DOHH2 (cell line): ENCODE data around the gene CHD9.

Experiments used
- H3F3A ChIP-seq: fragments of 200-600 bp; sonication (generic), shearing (Covaris generic); 2 replicates; pipeline ENCODE4 v1.6.0; 2016; ENCODE audit warnings: antibody characterized with exemption, mild to moderate bottlenecking; ENCODE audit not compliant: control insufficient read depth, insufficient read depth
- H3K27ac ChIP-seq: fragments of 200-600 bp; sonication (generic); 2 replicates; pipeline ENCODE4 v1.5.1; 2014; ENCODE audit warnings: low read depth, mild to moderate bottlenecking, low read length, moderate library complexity
- H3K27me3 ChIP-seq: fragments of 200-600 bp; sonication (generic); 2 replicates; pipeline ENCODE4 v1.6.1; 2014; ENCODE audit warnings: mild to moderate bottlenecking, low read length, mixed read lengths; ENCODE audit not compliant: control insufficient read depth
- H3K36me3 ChIP-seq: fragments of 200-600 bp; sonication (generic); 2 replicates; pipeline ENCODE4 v1.6.1; 2014; ENCODE audit warnings: mild to moderate bottlenecking, low read length, moderate library complexity, mixed read lengths; ENCODE audit not compliant: control insufficient read depth
- H3K4me1 ChIP-seq: fragments of 200-600 bp; sonication (generic); 2 replicates; pipeline ENCODE4 v1.6.1; 2014; ENCODE audit warnings: mild to moderate bottlenecking, low read length, mixed read lengths; ENCODE audit not compliant: control insufficient read depth
- H3K4me2 ChIP-seq: fragments of 200-600 bp; sonication (generic); 2 replicates; pipeline ENCODE4 v1.6.0; 2014; ENCODE audit warnings: mild to moderate bottlenecking, low read length, moderate library complexity
- H3K4me3 ChIP-seq: fragments of 200-600 bp; sonication (generic); 2 replicates; pipeline ENCODE4 v1.5.1; 2014; ENCODE audit warnings: mild to moderate bottlenecking, low read length, mixed read lengths
- H3K79me2 ChIP-seq: fragments of 200-600 bp; sonication (generic); 2 replicates; pipeline ENCODE4 v1.6.1; 2014; ENCODE audit warnings: mild to moderate bottlenecking, low read length, mixed read lengths; ENCODE audit not compliant: control insufficient read depth
- H3K9me2 ChIP-seq: fragments of 200-600 bp; sonication (generic); replicated peaks from 2 replicates; pipeline ENCODE4 v1.6.1; 2014; ENCODE audit warnings: mild to moderate bottlenecking, low read length, mixed read lengths; ENCODE audit not compliant: control insufficient read depth
- H3K9me3 ChIP-seq: fragments of 200-600 bp; sonication (generic); 2 replicates; pipeline ENCODE4 v1.6.1; 2014; ENCODE audit warnings: antibody characterized with exemption, low read length, mixed read lengths; ENCODE audit not compliant: control insufficient read depth, insufficient read depth
- H4K20me1 ChIP-seq: fragments of 200-600 bp; sonication (generic); 2 replicates; pipeline ENCODE4 v1.6.0; 2014; ENCODE audit warnings: low read depth, mild to moderate bottlenecking, antibody characterized with exemption, low read length, moderate library complexity; ENCODE audit not compliant: control insufficient read depth, insufficient read depth
- EZH2phosphoT487 ChIP-seq: fragments of 200-600 bp; sonication (generic); IDR thresholded peaks from 2 replicates; pipeline ENCODE4 v1.6.1; 2017; ENCODE audit warnings: borderline replicate concordance, mild to moderate bottlenecking, antibody characterized with exemption, low read length, moderate library complexity, mixed read lengths
- TF ChIP-seq, protein P1 (sequence below): fragments of 200-600 bp; sonication (generic); IDR thresholded peaks from one replicate; pipeline ENCODE4 v1.5.1; 2014; ENCODE audit warnings: antibody characterized with exemption, mild to moderate bottlenecking, low read depth, low read length; ENCODE audit not compliant: poor library complexity, severe bottlenecking

Gene CHD9

DNA sequence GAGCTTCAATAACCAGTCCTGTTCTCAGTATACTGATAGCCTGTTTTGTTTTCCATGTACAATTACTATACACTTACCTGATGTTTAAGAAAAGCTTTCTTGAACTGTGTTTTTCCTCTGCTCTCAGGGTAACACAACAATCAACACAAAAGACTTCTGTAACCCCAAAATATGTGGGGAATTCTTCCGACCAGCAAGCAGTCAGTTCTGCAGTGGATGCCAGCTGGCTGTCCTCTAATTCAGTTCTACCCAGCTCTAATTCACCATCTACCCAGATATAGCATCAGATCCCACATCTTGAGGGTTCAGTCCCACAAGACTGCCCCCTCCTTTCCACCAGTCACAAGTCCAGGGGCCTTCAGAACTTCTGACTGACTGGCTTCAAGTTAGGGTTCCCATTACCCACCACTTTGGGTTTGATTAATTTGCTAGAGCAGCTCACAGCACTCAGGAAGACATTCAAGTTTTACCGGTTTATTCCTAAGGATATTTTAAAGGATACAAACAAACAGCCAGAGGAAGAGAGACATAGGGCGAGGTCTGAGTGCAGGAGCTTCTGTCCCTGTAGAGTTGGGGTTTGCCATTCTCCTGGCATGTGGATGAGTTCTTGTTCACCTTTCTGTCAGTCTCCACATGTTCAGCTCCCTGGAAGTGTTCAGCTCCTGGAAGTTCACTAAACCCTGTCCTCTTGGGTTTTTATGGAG is 178.2 kb downstream of the CHD9 start:
- Histone ChIP-seq H3K27me3 (no peaks in the 10 kb centered on the region), H3K27ac (no peak overlapping the region), H3K79me2 (no peaks in the 10 kb centered on the region), H3K9me3 (no peaks in the 10 kb centered on the region), H3K9me2 (no peaks in the 10 kb centered on the region), H3K4me2 (no peak overlapping the region), H3K36me3 (peaks cover 81% of the 10 kb centered on the region), H3K4me1 (no peaks in the 10 kb centered on the region), H3F3A (0 out of 2 replicates have a peak, but pooled peaks cover 3% of the 10 kb centered on the region), H4K20me1 (no peaks in the 10 kb centered on the region), H3K4me3 (no peak overlapping the region)
- TF ChIP-seq EZH2phosphoT487: no peak
- TF ChIP-seq, protein P1, sequence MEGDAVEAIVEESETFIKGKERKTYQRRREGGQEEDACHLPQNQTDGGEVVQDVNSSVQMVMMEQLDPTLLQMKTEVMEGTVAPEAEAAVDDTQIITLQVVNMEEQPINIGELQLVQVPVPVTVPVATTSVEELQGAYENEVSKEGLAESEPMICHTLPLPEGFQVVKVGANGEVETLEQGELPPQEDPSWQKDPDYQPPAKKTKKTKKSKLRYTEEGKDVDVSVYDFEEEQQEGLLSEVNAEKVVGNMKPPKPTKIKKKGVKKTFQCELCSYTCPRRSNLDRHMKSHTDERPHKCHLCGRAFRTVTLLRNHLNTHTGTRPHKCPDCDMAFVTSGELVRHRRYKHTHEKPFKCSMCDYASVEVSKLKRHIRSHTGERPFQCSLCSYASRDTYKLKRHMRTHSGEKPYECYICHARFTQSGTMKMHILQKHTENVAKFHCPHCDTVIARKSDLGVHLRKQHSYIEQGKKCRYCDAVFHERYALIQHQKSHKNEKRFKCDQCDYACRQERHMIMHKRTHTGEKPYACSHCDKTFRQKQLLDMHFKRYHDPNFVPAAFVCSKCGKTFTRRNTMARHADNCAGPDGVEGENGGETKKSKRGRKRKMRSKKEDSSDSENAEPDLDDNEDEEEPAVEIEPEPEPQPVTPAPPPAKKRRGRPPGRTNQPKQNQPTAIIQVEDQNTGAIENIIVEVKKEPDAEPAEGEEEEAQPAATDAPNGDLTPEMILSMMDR: no peak

DNA sequence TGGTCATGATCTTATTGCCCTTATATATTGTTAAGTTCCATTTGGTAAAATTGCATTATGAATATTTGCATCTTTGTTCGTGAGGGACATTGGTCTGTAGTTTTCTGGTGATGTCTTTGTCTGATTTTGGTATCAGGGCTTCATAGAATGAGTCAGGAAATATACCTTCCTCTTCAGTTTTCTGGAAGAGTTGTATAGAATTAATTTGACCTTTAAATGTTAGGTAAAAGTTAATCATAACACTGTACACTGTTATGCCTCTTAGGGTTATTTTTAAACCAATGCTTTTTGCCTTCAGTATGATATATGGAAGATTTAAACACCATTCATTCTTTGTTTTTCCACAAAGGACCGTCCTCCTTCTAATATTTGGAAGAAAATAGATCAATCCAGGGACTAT is 180.0 kb downstream of the CHD9 start:
- H3K79me2 ChIP-seq: no peaks in the 10 kb centered on the region
- no peak overlapping the region for H3K4me2 ChIP-seq
- H3K27me3 ChIP-seq: no peaks in the 10 kb centered on the region
- no peaks in the 10 kb centered on the region for H3K9me3 ChIP-seq
- no peak overlapping the region for H3K27ac ChIP-seq
- TF ChIP-seq, protein P1: no peak
- TF ChIP-seq EZH2phosphoT487: no peak
- no peaks in the 10 kb centered on the region for H3K4me1 ChIP-seq
- no peaks in the 10 kb centered on the region for H3F3A ChIP-seq
- no peak overlapping the region for H3K4me3 ChIP-seq
- H3K36me3 ChIP-seq: peaks cover 78% of the 10 kb centered on the region
- H3K9me2 ChIP-seq: no peaks in the 10 kb centered on the region
- H4K20me1 ChIP-seq: no peaks in the 10 kb centered on the region

DNA sequence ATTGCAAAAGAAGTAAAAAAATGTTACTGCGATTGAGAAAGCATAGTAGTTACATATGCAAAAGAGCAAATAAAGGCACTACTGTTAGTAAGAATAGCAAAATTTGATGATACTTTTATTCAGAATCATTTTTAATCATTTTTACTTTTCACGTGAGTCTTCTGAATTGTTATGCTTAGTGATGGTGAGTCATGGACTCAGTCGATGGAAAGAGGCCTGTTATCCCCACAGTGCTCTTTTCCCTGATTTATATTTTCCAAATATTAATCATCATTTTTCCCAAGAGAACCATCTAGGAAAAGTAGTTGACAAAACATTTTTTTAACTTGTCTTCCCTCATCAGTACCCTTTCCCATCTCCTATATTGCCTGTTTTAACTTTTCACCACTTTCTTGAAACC is 181.1 kb downstream of the CHD9 start:
- Histone ChIP-seq H3K4me1 (no peaks in the 10 kb centered on the region), H3K36me3 (peaks cover 71% of the 10 kb centered on the region), H3K27me3 (no peaks in the 10 kb centered on the region), H3K79me2 (no peaks in the 10 kb centered on the region), H3K4me3 (no peak overlapping the region), H4K20me1 (no peaks in the 10 kb centered on the region), H3F3A (no peaks in the 10 kb centered on the region), H3K27ac (no peak overlapping the region), H3K9me3 (no peaks in the 10 kb centered on the region), H3K4me2 (no peak overlapping the region), H3K9me2 (no peaks in the 10 kb centered on the region)
- TF ChIP-seq, protein P1: no peak
- TF ChIP-seq EZH2phosphoT487: no peak
